ENCODE measurements around the gene ARL8B. TPM values are rescaled to one million over a fixed set of nuclear protein-coding genes. Genes with fewer than 3 reads are reported as not detected.

The ARL8B gene
- total RNA-seq, 1 experiment from 2014 or later: 28.3 TPM

DNA sequence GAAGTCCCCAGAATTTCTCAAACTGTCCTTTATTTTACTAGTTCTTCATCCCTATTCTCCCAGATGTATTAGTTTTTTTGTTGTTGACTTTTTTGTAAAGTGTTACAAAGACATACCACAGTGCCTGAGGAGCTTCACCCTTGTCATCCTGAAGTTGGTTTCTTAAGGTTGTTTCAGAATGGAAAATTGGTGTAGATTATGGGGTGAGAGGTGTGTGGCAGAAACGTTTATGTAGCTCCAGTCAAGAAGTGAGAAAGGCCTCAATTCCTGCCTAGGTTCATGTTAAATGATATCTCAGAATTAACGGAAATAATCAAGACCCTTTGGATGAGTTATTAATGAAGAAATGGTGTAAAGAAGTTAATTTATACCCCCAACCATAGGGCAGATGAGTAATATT, 72.2 kb downstream of the ARL8B start:
- H3K4me3 Mint-ChIP-seq: no peak overlapping the region
- no peaks in the 10 kb centered on the region for H3K27me3 Mint-ChIP-seq (ENCODE audit: low read depth)
- H3K36me3 Mint-ChIP-seq: peaks cover 17% of the 10 kb centered on the region
- no peak for ATAC-seq
- no peaks in the 10 kb centered on the region for H3K9me3 Mint-ChIP-seq
- peaks cover 71% of the 10 kb centered on the region for H3K4me1 Mint-ChIP-seq
- TF ChIP-seq, protein P1, sequence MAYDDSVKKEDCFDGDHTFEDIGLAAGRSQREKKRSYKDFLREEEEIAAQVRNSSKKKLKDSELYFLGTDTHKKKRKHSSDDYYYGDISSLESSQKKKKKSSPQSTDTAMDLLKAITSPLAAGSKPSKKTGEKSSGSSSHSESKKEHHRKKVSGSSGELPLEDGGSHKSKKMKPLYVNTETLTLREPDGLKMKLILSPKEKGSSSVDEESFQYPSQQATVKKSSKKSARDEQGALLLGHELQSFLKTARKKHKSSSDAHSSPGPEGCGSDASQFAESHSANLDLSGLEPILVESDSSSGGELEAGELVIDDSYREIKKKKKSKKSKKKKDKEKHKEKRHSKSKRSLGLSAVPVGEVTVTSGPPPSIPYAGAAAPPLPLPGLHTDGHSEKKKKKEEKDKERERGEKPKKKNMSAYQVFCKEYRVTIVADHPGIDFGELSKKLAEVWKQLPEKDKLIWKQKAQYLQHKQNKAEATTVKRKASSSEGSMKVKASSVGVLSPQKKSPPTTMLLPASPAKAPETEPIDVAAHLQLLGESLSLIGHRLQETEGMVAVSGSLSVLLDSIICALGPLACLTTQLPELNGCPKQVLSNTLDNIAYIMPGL (CRISPR knock-in tag; IDR thresholded peaks at IDR 0.05): no peak
- TF ChIP-seq ZNF263 (CRISPR knock-in tag; IDR thresholded peaks at IDR 0.05; ENCODE audit: low read depth): no peak
- no peak for TF ChIP-seq GABPB1 (CRISPR knock-in tag; IDR thresholded peaks at IDR 0.05)
- no peak for TF ChIP-seq ESRRA (CRISPR knock-in tag; IDR thresholded peaks at IDR 0.05; ENCODE audit: borderline replicate concordance)
- no peak for TF ChIP-seq ZNF416 (CRISPR knock-in tag; IDR thresholded peaks at IDR 0.05)
- TF ChIP-seq, protein P2, sequence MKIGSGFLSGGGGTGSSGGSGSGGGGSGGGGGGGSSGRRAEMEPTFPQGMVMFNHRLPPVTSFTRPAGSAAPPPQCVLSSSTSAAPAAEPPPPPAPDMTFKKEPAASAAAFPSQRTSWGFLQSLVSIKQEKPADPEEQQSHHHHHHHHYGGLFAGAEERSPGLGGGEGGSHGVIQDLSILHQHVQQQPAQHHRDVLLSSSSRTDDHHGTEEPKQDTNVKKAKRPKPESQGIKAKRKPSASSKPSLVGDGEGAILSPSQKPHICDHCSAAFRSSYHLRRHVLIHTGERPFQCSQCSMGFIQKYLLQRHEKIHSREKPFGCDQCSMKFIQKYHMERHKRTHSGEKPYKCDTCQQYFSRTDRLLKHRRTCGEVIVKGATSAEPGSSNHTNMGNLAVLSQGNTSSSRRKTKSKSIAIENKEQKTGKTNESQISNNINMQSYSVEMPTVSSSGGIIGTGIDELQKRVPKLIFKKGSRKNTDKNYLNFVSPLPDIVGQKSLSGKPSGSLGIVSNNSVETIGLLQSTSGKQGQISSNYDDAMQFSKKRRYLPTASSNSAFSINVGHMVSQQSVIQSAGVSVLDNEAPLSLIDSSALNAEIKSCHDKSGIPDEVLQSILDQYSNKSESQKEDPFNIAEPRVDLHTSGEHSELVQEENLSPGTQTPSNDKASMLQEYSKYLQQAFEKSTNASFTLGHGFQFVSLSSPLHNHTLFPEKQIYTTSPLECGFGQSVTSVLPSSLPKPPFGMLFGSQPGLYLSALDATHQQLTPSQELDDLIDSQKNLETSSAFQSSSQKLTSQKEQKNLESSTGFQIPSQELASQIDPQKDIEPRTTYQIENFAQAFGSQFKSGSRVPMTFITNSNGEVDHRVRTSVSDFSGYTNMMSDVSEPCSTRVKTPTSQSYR (CRISPR knock-in tag; IDR thresholded peaks at IDR 0.05): no peak
- no peak for TF ChIP-seq SOX15 (CRISPR knock-in tag; IDR thresholded peaks at IDR 0.05)
- no peak for TF ChIP-seq OVOL2 (CRISPR knock-in tag; IDR thresholded peaks at IDR 0.05; ENCODE audit: borderline replicate concordance)
- TF ChIP-seq, protein P3, sequence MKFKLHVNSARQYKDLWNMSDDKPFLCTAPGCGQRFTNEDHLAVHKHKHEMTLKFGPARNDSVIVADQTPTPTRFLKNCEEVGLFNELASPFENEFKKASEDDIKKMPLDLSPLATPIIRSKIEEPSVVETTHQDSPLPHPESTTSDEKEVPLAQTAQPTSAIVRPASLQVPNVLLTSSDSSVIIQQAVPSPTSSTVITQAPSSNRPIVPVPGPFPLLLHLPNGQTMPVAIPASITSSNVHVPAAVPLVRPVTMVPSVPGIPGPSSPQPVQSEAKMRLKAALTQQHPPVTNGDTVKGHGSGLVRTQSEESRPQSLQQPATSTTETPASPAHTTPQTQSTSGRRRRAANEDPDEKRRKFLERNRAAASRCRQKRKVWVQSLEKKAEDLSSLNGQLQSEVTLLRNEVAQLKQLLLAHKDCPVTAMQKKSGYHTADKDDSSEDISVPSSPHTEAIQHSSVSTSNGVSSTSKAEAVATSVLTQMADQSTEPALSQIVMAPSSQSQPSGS (CRISPR knock-in tag; IDR thresholded peaks at IDR 0.05; ENCODE audit: borderline replicate concordance, low read depth): no peak
- TF ChIP-seq GTF2I (CRISPR knock-in tag; conservative IDR thresholded peaks at IDR 0.05): no peak
- TF ChIP-seq MXD4 (CRISPR knock-in tag; IDR thresholded peaks at IDR 0.05; ENCODE audit: borderline replicate concordance): no peak
- TF ChIP-seq, protein P4, sequence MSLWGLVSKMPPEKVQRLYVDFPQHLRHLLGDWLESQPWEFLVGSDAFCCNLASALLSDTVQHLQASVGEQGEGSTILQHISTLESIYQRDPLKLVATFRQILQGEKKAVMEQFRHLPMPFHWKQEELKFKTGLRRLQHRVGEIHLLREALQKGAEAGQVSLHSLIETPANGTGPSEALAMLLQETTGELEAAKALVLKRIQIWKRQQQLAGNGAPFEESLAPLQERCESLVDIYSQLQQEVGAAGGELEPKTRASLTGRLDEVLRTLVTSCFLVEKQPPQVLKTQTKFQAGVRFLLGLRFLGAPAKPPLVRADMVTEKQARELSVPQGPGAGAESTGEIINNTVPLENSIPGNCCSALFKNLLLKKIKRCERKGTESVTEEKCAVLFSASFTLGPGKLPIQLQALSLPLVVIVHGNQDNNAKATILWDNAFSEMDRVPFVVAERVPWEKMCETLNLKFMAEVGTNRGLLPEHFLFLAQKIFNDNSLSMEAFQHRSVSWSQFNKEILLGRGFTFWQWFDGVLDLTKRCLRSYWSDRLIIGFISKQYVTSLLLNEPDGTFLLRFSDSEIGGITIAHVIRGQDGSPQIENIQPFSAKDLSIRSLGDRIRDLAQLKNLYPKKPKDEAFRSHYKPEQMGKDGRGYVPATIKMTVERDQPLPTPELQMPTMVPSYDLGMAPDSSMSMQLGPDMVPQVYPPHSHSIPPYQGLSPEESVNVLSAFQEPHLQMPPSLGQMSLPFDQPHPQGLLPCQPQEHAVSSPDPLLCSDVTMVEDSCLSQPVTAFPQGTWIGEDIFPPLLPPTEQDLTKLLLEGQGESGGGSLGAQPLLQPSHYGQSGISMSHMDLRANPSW (CRISPR knock-in tag; conservative IDR thresholded peaks at IDR 0.05; ENCODE audit: low read depth): no peak
- no peak for TF ChIP-seq ZNF423 (CRISPR knock-in tag; IDR thresholded peaks at IDR 0.05)
- no peak for TF ChIP-seq MYBL2 (CRISPR knock-in tag; IDR thresholded peaks at IDR 0.05)
- TF ChIP-seq, protein P5, sequence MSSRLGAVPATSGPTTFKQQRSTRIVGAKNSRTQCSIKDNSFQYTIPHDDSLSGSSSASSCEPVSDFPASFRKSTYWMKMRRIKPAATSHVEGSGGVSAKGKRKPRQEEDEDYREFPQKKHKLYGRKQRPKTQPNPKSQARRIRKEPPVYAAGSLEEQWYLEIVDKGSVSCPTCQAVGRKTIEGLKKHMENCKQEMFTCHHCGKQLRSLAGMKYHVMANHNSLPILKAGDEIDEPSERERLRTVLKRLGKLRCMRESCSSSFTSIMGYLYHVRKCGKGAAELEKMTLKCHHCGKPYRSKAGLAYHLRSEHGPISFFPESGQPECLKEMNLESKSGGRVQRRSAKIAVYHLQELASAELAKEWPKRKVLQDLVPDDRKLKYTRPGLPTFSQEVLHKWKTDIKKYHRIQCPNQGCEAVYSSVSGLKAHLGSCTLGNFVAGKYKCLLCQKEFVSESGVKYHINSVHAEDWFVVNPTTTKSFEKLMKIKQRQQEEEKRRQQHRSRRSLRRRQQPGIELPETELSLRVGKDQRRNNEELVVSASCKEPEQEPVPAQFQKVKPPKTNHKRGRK (CRISPR knock-in tag; IDR thresholded peaks at IDR 0.05; ENCODE audit: borderline replicate concordance): no peak
- TF ChIP-seq, protein P6, sequence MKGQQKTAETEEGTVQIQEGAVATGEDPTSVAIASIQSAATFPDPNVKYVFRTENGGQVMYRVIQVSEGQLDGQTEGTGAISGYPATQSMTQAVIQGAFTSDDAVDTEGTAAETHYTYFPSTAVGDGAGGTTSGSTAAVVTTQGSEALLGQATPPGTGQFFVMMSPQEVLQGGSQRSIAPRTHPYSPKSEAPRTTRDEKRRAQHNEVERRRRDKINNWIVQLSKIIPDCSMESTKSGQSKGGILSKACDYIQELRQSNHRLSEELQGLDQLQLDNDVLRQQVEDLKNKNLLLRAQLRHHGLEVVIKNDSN (CRISPR knock-in tag; IDR thresholded peaks at IDR 0.05): no peak
- TF ChIP-seq, protein P7, sequence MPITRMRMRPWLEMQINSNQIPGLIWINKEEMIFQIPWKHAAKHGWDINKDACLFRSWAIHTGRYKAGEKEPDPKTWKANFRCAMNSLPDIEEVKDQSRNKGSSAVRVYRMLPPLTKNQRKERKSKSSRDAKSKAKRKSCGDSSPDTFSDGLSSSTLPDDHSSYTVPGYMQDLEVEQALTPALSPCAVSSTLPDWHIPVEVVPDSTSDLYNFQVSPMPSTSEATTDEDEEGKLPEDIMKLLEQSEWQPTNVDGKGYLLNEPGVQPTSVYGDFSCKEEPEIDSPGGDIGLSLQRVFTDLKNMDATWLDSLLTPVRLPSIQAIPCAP (CRISPR knock-in tag; IDR thresholded peaks at IDR 0.05): no peak
- TF ChIP-seq, protein P8, sequence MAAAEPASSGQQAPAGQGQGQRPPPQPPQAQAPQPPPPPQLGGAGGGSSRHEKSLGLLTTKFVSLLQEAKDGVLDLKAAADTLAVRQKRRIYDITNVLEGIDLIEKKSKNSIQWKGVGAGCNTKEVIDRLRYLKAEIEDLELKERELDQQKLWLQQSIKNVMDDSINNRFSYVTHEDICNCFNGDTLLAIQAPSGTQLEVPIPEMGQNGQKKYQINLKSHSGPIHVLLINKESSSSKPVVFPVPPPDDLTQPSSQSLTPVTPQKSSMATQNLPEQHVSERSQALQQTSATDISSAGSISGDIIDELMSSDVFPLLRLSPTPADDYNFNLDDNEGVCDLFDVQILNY (CRISPR knock-in tag; IDR thresholded peaks at IDR 0.05): no peak
- DNase-seq (ENCODE audit: low spot score): no peak
- ChIA-PET POLR2A (no interaction called here), CTCF (no interaction called here)
- H3K27ac Mint-ChIP-seq: peak overlapping the region; percentile 8; the same call in 1 of the 2 replicates
